Fibroblast of lung (primary cell): ENCODE results near the gene C16orf74.

Experiments
- EZH2 ChIP-seq: IDR thresholded peaks from 2 replicates; pipeline ENCODE4 v1.5.1; 2012; ENCODE audit warnings: low read length, control low read depth, mild to moderate bottlenecking; ENCODE audit errors: missing control alignments
- TF ChIP-seq, protein P1 (sequence below), 2 donors: IDR thresholded peaks in 1 of 2; conservative IDR thresholded peaks in 1 of 2; 1 replicate in 1 of 2; 2 replicates in 1 of 2; pipeline ENCODE4 v1.5.1; 2011 to 2012; ENCODE audit warnings: low read length in 2 of 2, control low read depth in 1 of 2, inconsistent platforms in 1 of 2, low read depth in 1 of 2, mild to moderate bottlenecking in 1 of 2

DNA sequence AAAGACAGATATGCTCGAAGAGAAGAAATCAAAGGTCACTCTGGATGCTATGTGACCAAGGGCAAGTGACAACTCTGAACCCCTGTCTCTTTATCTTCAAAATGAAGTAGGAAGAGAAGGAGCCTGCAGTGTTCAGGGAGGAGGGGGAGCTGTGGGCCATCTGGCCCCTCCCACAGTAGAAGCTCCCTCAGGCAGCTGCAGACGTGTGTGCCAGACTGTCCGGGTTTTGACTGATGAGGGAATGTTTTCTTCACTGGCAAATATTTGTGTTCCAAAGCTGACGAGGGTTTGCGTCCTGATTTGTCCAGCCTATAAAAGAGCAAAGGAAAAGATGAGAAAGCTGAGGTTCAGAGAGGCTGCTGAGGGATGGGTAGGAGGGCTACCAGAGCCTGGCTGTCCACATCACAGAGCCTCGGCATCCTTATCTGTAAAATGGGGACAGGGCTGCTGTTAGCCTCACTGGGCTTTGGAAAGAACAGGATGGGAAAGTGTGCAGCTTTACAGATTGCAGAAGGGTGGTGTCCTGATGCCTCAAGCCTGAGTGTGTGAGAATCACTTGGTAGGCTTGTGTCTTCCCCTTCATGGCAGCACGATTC lies 60.3 kb downstream of the C16orf74 start:
- TF ChIP-seq EZH2, result no peak
- TF ChIP-seq, protein P1, sequence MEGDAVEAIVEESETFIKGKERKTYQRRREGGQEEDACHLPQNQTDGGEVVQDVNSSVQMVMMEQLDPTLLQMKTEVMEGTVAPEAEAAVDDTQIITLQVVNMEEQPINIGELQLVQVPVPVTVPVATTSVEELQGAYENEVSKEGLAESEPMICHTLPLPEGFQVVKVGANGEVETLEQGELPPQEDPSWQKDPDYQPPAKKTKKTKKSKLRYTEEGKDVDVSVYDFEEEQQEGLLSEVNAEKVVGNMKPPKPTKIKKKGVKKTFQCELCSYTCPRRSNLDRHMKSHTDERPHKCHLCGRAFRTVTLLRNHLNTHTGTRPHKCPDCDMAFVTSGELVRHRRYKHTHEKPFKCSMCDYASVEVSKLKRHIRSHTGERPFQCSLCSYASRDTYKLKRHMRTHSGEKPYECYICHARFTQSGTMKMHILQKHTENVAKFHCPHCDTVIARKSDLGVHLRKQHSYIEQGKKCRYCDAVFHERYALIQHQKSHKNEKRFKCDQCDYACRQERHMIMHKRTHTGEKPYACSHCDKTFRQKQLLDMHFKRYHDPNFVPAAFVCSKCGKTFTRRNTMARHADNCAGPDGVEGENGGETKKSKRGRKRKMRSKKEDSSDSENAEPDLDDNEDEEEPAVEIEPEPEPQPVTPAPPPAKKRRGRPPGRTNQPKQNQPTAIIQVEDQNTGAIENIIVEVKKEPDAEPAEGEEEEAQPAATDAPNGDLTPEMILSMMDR (conservative IDR thresholded peaks at IDR 0.05 in 1 of 2, IDR thresholded peaks at IDR 0.05 in 1 of 2; ENCODE audit: low read depth in 1 of 2, low read length in 2 of 2), result no peak
